Neural progenitor cell (in vitro differentiated cells): ENCODE data around the gene PUSL1.

Experiments used
- EZH2 ChIP-seq: fragments of 200-600 bp; sonication (generic); IDR thresholded peaks from 2 replicates; pipeline ENCODE4 v1.6.1; 2017; ENCODE audit warnings: antibody characterized with exemption, mild to moderate bottlenecking, moderate library complexity
- EZH2phosphoT487 ChIP-seq: fragments of 200-600 bp; sonication (generic); IDR thresholded peaks from 2 replicates; pipeline ENCODE4 v1.6.1; 2017; ENCODE audit warnings: antibody characterized with exemption
- TF ChIP-seq, protein P1 (sequence below): fragments of 200-600 bp; sonication (generic); IDR thresholded peaks from 2 replicates; pipeline ENCODE4 v1.5.1; 2017; ENCODE audit warnings: antibody characterized with exemption, mild to moderate bottlenecking

DNA sequence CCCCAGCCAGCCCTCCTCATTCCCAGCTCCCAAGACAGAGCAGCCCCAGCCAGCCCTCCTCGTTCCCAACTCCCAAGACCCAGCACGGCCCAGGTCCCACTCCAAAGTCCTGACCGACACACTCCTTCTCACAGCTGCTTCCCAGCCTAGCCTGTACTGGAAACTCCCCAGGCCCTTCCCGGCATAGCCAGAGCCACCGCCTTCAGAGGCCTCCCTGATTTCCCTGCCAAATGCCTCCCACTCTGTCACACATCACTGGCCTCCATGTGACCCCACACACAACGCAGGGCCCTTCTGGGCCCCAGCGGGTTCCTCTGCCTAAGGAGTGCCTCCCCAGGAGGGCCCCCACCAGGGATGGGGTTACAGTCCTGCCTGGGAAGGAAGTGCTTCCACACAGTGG, 37.6 kb upstream of the PUSL1 start:
- TF ChIP-seq EZH2 (no peak), EZH2phosphoT487 (no peak)
- TF ChIP-seq, protein P1, sequence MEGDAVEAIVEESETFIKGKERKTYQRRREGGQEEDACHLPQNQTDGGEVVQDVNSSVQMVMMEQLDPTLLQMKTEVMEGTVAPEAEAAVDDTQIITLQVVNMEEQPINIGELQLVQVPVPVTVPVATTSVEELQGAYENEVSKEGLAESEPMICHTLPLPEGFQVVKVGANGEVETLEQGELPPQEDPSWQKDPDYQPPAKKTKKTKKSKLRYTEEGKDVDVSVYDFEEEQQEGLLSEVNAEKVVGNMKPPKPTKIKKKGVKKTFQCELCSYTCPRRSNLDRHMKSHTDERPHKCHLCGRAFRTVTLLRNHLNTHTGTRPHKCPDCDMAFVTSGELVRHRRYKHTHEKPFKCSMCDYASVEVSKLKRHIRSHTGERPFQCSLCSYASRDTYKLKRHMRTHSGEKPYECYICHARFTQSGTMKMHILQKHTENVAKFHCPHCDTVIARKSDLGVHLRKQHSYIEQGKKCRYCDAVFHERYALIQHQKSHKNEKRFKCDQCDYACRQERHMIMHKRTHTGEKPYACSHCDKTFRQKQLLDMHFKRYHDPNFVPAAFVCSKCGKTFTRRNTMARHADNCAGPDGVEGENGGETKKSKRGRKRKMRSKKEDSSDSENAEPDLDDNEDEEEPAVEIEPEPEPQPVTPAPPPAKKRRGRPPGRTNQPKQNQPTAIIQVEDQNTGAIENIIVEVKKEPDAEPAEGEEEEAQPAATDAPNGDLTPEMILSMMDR, result no peak
